Adrenal gland (tissue), 12 donors: ENCODE results near the gene LIPG. TPM values are rescaled to one million over a fixed set of nuclear protein-coding genes. Genes with fewer than 3 reads are reported as not detected.

Experiments used
- DNase-seq, 7 donors: peaks; one replicate each; pipeline ENCODE4 v3.0.0-alpha.2; 2019 to 2020
- H3K27ac ChIP-seq, 5 donors: fragments of 200-600 bp; sonication (generic) in 4 of 5; 1 replicate in 3 of 5; 2 replicates in 2 of 5; pipeline versions ENCODE4 v1.5.1 to v1.8.0; 2016 to 2020; ENCODE audit warnings: mild to moderate bottlenecking in 1 of 5
- H3K27me3 ChIP-seq: fragments of 200-600 bp; 2 replicates; pipeline ENCODE4 v1.8.0; 2021
- H3K36me3 ChIP-seq, 2 donors: fragments of 200-600 bp; replicated peaks in 1 of 2; 1 replicate in 1 of 2; 2 replicates in 1 of 2; pipeline versions ENCODE4 v1.5.1 to v1.8.0; 2018 to 2022
- H3K4me1 ChIP-seq, 2 donors: fragments of 200-600 bp; replicated peaks in 1 of 2; 1 replicate in 1 of 2; 2 replicates in 1 of 2; pipeline versions ENCODE4 v1.5.1 to v1.8.0; 2018 to 2021
- H3K4me3 ChIP-seq, 4 donors: fragments of 200-600 bp; sonication (generic) in 3 of 4; one replicate each; pipeline ENCODE4 v1.5.1; 2016 to 2018
- H3K9me3 ChIP-seq, 3 donors: fragments of 200-600 bp; sonication (generic) in 1 of 3; replicated peaks in 1 of 3; 1 replicate in 2 of 3; 2 replicates in 1 of 3; pipeline versions ENCODE4 v1.5.1 to v1.8.0; 2016 to 2021
- CTCF ChIP-seq, 6 experiments: fragments of 450-650 bp in 4 of 6; fragments of 200-600 bp in 2 of 6; sonication (generic) in 1 of 6; IDR thresholded peaks; 1 replicate in 5 of 6; 2 replicates in 1 of 6; pipeline versions ENCODE4 v1.5.1 to v1.8.0; 2016 to 2021; ENCODE audit warnings: antibody characterized with exemption in 6 of 6, mild to moderate bottlenecking in 2 of 6, moderate library complexity in 1 of 6
- POLR2A ChIP-seq, 2 donors: fragments of 450-650 bp; IDR thresholded peaks; one replicate each; pipeline ENCODE4 v1.6.1; 2017; ENCODE audit warnings: antibody characterized with exemption in 2 of 2, mild to moderate bottlenecking in 2 of 2, moderate library complexity in 1 of 2
- WGBS, 4 donors: extraction: QIAGEN DNeasy Blood & Tissue Kit in 2 of 4; methylation state at CpG; one replicate each; pipeline versions ENCODE4 v1.1.5 to v1.1.7; 2013 to 2017; 5-methylcytosine and 5-hydroxymethylcytosine counted together
- intact Hi-C, 2 donors: fragments of 100-400 bp; cut with DNase I; formaldehyde crosslinking; loops; one replicate each; pipeline versions ENCODE4 v1.14.1 to v1.15.0; 2022 to 2023
- polyA plus RNA-seq, 3 donors: library from polyadenylated mRNA; stranded (reverse); fragments of 200-250 nt in 2 of 3; fragments of 350-450 nt in 1 of 3; fragmentation: Illumina TruSeq in 1 of 3; extraction: RNeasy Lipid Tissue Mini Kit (QIAGEN cat#74804) in 1 of 3; gene quantifications; one replicate each; pipeline ENCODE4 v1.2.3, GENCODE V29; 2013 to 2014
- total RNA-seq, 9 donors: library from RNA; depleted of rRNA in 4 of 9; stranded (reverse); fragments of >200 nt in 4 of 9; fragments of 120-200 nt in 1 of 9; fragmentation: NEBNext Ultra II Directional in 1 of 9; extraction: Animal tissue kit (Norgen Biotek cat#: 25700) in 1 of 9; gene quantifications; one replicate each; pipeline versions ENCODE4 v1.1.0 to v1.2.4, GENCODE V29; 2013 to 2023
- donor health status: healthy with polysubstance abuse.
- donor health status: Bipolar disorder and iron deficiency.
- donor health status: DM: yes; HTN: yes; CAD: no.
- donor health status: DM: no; HTN: no; CAD: no.
- donor health status: DM: no; HTN: no; CAD: no.
- donor health status: DM: yes; HTN: yes; CAD: no.

LIPG gene
- total and polyA plus RNA-seq, 12 donors: 0.16 to 2.8 (median 0.44) TPM; not detected in 1

- 61 to 70% (median 68%) methylated on average over 3 of the region's 3 CpGs for WGBS, 4 donors
- Histone ChIP-seq H3K4me3 (no peak overlapping the region), H3K9me3 (peaks cover 0 to 2% (median 0%) of the 10 kb centered on the region in 3 donors), H3K36me3 (no peaks in the 10 kb centered on the region), H3K27ac (no peak overlapping the region), H3K4me1 (no peaks in the 10 kb centered on the region), H3K27me3 (no peaks in the 10 kb centered on the region)
- intact Hi-C loops: no loop called here
- TF ChIP-seq POLR2A (IDR thresholded peaks at IDR 0.05) (no peak), CTCF (IDR thresholded peaks at IDR 0.05) (no peak)
- DNase-seq: no peak
Observed at GRCh38 chr18:49529596-49529995, 32.3 kb upstream of the LIPG start.

GRCh38 chr18:49531678-49532153 lies 30.1 kb upstream of the LIPG start:
- TF ChIP-seq POLR2A (IDR thresholded peaks at IDR 0.05): no peak
- TF ChIP-seq CTCF (IDR thresholded peaks at IDR 0.05): no peak
- 66 to 72% (median 69%) methylated on average over 10 of the region's 10 CpGs for WGBS, 4 donors
- Histone ChIP-seq H3K27me3 (no peaks in the 10 kb centered on the region), H3K9me3 (peaks cover 0 to 6% (median 0%) of the 10 kb centered on the region in 3 donors), H3K27ac (no peak overlapping the region), H3K4me3 (no peak overlapping the region), H3K4me1 (no peaks in the 10 kb centered on the region), H3K36me3 (no peaks in the 10 kb centered on the region)
- DNase-seq: no peak
- intact Hi-C loops: no loop called here

- Histone ChIP-seq H3K4me3 (no peak overlapping the region), H3K4me1 (no peaks in the 10 kb centered on the region), H3K9me3 (peaks cover 0 to 6% (median 0%) of the 10 kb centered on the region in 3 donors), H3K27ac (no peak overlapping the region), H3K36me3 (no peaks in the 10 kb centered on the region), H3K27me3 (no peaks in the 10 kb centered on the region)
- intact Hi-C loops: no loop called here
- no peak for DNase-seq
- TF ChIP-seq POLR2A (IDR thresholded peaks at IDR 0.05): no peak
- TF ChIP-seq CTCF (IDR thresholded peaks at IDR 0.05): no peak
- 71 to 93% (median 86%) methylated on average over 1 of the region's 1 CpG for WGBS, 4 donors
Observed at GRCh38 chr18:49534846-49535601, 26.8 kb upstream of the LIPG start.

- Histone ChIP-seq H3K27ac (no peak overlapping the region), H3K9me3 (peaks cover 0 to 6% (median 0%) of the 10 kb centered on the region in 3 donors), H3K4me3 (no peak overlapping the region), H3K4me1 (no peaks in the 10 kb centered on the region), H3K27me3 (no peaks in the 10 kb centered on the region), H3K36me3 (no peaks in the 10 kb centered on the region)
- intact Hi-C loops: no loop called here
- WGBS, 4 donors: 70 to 78% (median 77%) methylated on average over 6 of the region's 6 CpGs
- DNase-seq: no peak
- no peak for TF ChIP-seq CTCF (IDR thresholded peaks at IDR 0.05)
- TF ChIP-seq POLR2A (IDR thresholded peaks at IDR 0.05): no peak
Observed at GRCh38 chr18:49537232-49537896, 24.5 kb upstream of the LIPG start.
